T-cell (primary cell): ENCODE data around the gene LMF2. TPM values are rescaled to one million over a fixed set of nuclear protein-coding genes. Genes with fewer than 3 reads are reported as not detected.

Experiments
- ATAC-seq, 4 experiments: fragments of 200-7000 bp in 3 of 4; fragments of 150-1000 bp in 1 of 4; cut with Tn5 transposase; replicated peaks in 1 of 4; 1 replicate in 3 of 4; 2 replicates in 1 of 4; pipeline ENCODE4 v1.10.0; 2021; ENCODE audit warnings: moderate library complexity in 3 of 4, mild to moderate bottlenecking in 2 of 4, moderate number of reproducible peaks in 1 of 4
- CTCF ChIA-PET, 2 donors: fragments of 300-600 bp; sonication (Branson Sonifier 250); formaldehyde crosslinking; loops; one replicate each; lab custom pipeline; 2022; ENCODE audit warnings: antibody characterized with exemption in 2 of 2; lab: Charles Lee
- POLR2A ChIA-PET, 2 donors: fragments of 300-600 bp; sonication (Branson Sonifier 250); formaldehyde crosslinking; loops; one replicate each; lab custom pipeline; 2022; ENCODE audit warnings: antibody characterized with exemption in 2 of 2; lab: Charles Lee
- DNase-seq, 35 experiments: peaks; one replicate each; pipeline versions ENCODE4 v3.0.0 to v3.0.0-alpha.2; 2013 to 2023
- H3K27ac ChIP-seq: one replicate; pipeline ENCODE4 v1.5.1; 2013; ENCODE audit warnings: low read length
- H3K27me3 ChIP-seq, 2 experiments: replicated peaks in 1 of 2; 1 replicate in 1 of 2; 2 replicates in 1 of 2; pipeline versions ENCODE4 v1.6.1 to v1.7.0; 2013; ENCODE audit warnings: low read length in 1 of 2, mixed read lengths in 1 of 2; ENCODE audit not compliant: control insufficient read depth in 2 of 2, insufficient read depth in 2 of 2; ENCODE audit errors: extremely low read depth in 1 of 2
- H3K36me3 ChIP-seq, 2 donors: 1 replicate in 1 of 2; 2 replicates in 1 of 2; pipeline versions ENCODE4 v1.6.1 to v1.7.0; 2013; ENCODE audit warnings: low read length in 1 of 2; ENCODE audit not compliant: control insufficient read depth in 2 of 2, insufficient read depth in 1 of 2; ENCODE audit errors: extremely low read depth in 1 of 2
- H3K4me1 ChIP-seq, 2 experiments: 1 replicate in 1 of 2; 2 replicates in 1 of 2; pipeline versions ENCODE4 v1.6.1 to v1.7.0; 2013; ENCODE audit warnings: low read length in 2 of 2, mixed read lengths in 1 of 2; ENCODE audit not compliant: insufficient read depth in 2 of 2, control insufficient read depth in 1 of 2; ENCODE audit errors: extremely low read depth in 1 of 2
- H3K4me3 ChIP-seq, 2 donors: 1 replicate in 1 of 2; 2 replicates in 1 of 2; pipeline versions ENCODE4 v1.5.1 to v1.7.0; 2013; ENCODE audit warnings: mild to moderate bottlenecking in 2 of 2, low read length in 1 of 2, moderate library complexity in 1 of 2; ENCODE audit not compliant: control insufficient read depth in 1 of 2; ENCODE audit errors: extremely low read depth in 1 of 2
- H3K9me3 ChIP-seq: 2 replicates; pipeline ENCODE4 v1.7.0; 2013
- H3K27ac Mint-ChIP-seq, 2 donors: one replicate each; pipeline ENCODE4 v1.8.0; 2020 to 2021; ENCODE audit warnings: mild to moderate bottlenecking in 2 of 2, mixed read lengths in 2 of 2
- H3K27me3 Mint-ChIP-seq, 2 donors: one replicate each; pipeline ENCODE4 v1.8.0; 2021 to 2022; ENCODE audit warnings: mixed read lengths in 2 of 2
- H3K36me3 Mint-ChIP-seq: one replicate; pipeline ENCODE4 v1.8.0; 2021; ENCODE audit warnings: mixed read lengths
- H3K4me1 Mint-ChIP-seq, 3 donors: one replicate each; pipeline ENCODE4 v1.8.0; 2020 to 2022; ENCODE audit warnings: mixed read lengths in 3 of 3, mild to moderate bottlenecking in 1 of 3
- H3K4me3 Mint-ChIP-seq, 3 donors: one replicate each; pipeline ENCODE4 v1.8.0; 2020 to 2022; ENCODE audit warnings: mild to moderate bottlenecking in 3 of 3, mixed read lengths in 3 of 3, moderate library complexity in 3 of 3
- H3K9me3 Mint-ChIP-seq, 3 donors: one replicate each; pipeline ENCODE4 v1.8.0; 2020 to 2022; ENCODE audit warnings: mixed read lengths in 3 of 3
- WGBS: methylation state at CpG from one replicate; pipeline ENCODE4 v1.1.5; 2013; ENCODE audit warnings: missing lambda C conversion rate; ENCODE audit not compliant: insufficient coverage; 5-methylcytosine and 5-hydroxymethylcytosine counted together
- total RNA-seq, 35 experiments: library from RNA in 6 of 35; stranded (reverse) in 6 of 35; fragments of 120-200 nt in 1 of 35; gene quantifications; one replicate each; pipeline versions ENCODE4 v1.2.1 to v1.2.4 and lab custom pipeline; 2013 to 2026

The LMF2 gene
- total RNA-seq, 5 donors from 2014 or later (not counting 1 experiment from before 2014, with no cell fraction given) = 90.5 to 188 (median 185) TPM

GRCh38 chr22:50469377-50470305 lies 37.9 kb downstream of the LMF2 start:
- 0% methylated on average over 13 of the region's 25 CpGs for WGBS
- DNase-seq (peak; percentile 93 to 99 (median 98)), ATAC-seq (peak; percentile 83 to 89 (median 86))
- Histone ChIP-seq H3K27me3 (no peaks in the 10 kb centered on the region), H3K4me3 (peak overlapping the region; percentile 44 to 69), H3K36me3 (peaks cover 3 to 33% of the 10 kb centered on the region in 2 donors), H3K27ac (peak overlapping the region; percentile 82), H3K9me3 (no peaks in the 10 kb centered on the region), H3K4me1 (peaks cover 42 to 85% of the 10 kb centered on the region in 2 experiments)
- H3K4me3 Mint-ChIP-seq = peak overlapping the region; percentile 72 to 91 (median 75)
- peak overlapping the region; percentile 97 to 98 for H3K27ac Mint-ChIP-seq
- no peaks in the 10 kb centered on the region for H3K27me3 Mint-ChIP-seq
- CTCF ChIA-PET = interaction anchor here in 1 of 2 donors (0.5 to 1.2 kb wide), 6 partner anchors 10 to 152 kb away, joined by 3 to 13 read pairs (median 3); partner anchors contain the start of genes LMF2, NCAPH2 and SCO2
- H3K4me1 Mint-ChIP-seq = peaks cover 64 to 69% (median 67%) of the 10 kb centered on the region in 3 donors
- H3K9me3 Mint-ChIP-seq = no peaks in the 10 kb centered on the region
- H3K36me3 Mint-ChIP-seq = peaks cover 20% of the 10 kb centered on the region
- POLR2A ChIA-PET = interaction anchor here in 1 of 2 donors (1.0 to 1.4 kb wide), 2 partner anchors 56 to 151 kb away, joined by 4 to 5 read pairs; partner anchors contain the start of gene SCO2

GRCh38 chr22:50468626-50469025 lies 38.9 kb downstream of the LMF2 start:
- DNase-seq (no peak), ATAC-seq (no peak)
- peak overlapping the region; percentile 44 to 69 for H3K4me3 ChIP-seq
- Mint-ChIP-seq H3K36me3 (peaks cover 20% of the 10 kb centered on the region), H3K4me3 (peak overlapping the region; percentile 72 to 91 (median 75)), H3K4me1 (peaks cover 58 to 63% (median 62%) of the 10 kb centered on the region in 3 donors), H3K9me3 (no peaks in the 10 kb centered on the region), H3K27ac (peak overlapping the region; percentile 97 to 98), H3K27me3 (no peaks in the 10 kb centered on the region)
- H3K4me1 ChIP-seq = peaks cover 42 to 79% of the 10 kb centered on the region in 2 experiments
- ChIA-PET CTCF (interaction anchor here (0.8 to 1.0 kb wide), 2 partner anchors 29 to 39 kb away, joined by 3 read pairs; partner anchors contain the start of genes LMF2 (in 1 of the 2) and NCAPH2 (in 1 of the 2)), POLR2A (no interaction called here)
- peak overlapping the region; percentile 82 for H3K27ac ChIP-seq
- H3K27me3 ChIP-seq = no peaks in the 10 kb centered on the region
- no peaks in the 10 kb centered on the region for H3K9me3 ChIP-seq
- WGBS = 90% methylated on average over 4 of the region's 8 CpGs
- H3K36me3 ChIP-seq = peaks cover 3 to 43% of the 10 kb centered on the region in 2 donors

- POLR2A ChIA-PET = interaction anchor here in 1 of 2 donors (0.7 kb wide), 1 partner anchor 22 kb away, joined by 3 read pairs; no protein-coding TSS in a partner anchor
- CTCF ChIA-PET = interaction anchor here in 1 of 2 donors (1.0 kb wide), 1 partner anchor 30 kb away, joined by 3 read pairs; no protein-coding TSS in a partner anchor
- no peaks in the 10 kb centered on the region for H3K9me3 Mint-ChIP-seq
- H3K4me1 Mint-ChIP-seq = peaks cover 51 to 56% (median 55%) of the 10 kb centered on the region in 3 donors
- H3K36me3 Mint-ChIP-seq = peaks cover 19% of the 10 kb centered on the region
- H3K4me3 ChIP-seq = no peak overlapping the region
- no peaks in the 10 kb centered on the region for H3K27me3 Mint-ChIP-seq
- H3K27ac Mint-ChIP-seq = peak overlapping the region; percentile 97 to 98
- H3K27me3 ChIP-seq = no peaks in the 10 kb centered on the region
- H3K4me3 Mint-ChIP-seq = peak overlapping the region in 2 of 3 donors; percentile 21 to 91
- H3K36me3 ChIP-seq = peaks cover 3 to 51% of the 10 kb centered on the region in 2 donors
- peaks cover 36 to 72% of the 10 kb centered on the region in 2 experiments for H3K4me1 ChIP-seq
- DNase-seq = no peak
- WGBS = 81% methylated on average over 19 of the region's 22 CpGs
- H3K27ac ChIP-seq = peak overlapping the region; percentile 82
- no peak for ATAC-seq
- H3K9me3 ChIP-seq = no peaks in the 10 kb centered on the region
These were observed 39.6 kb downstream of the LMF2 start for GRCh38 chr22:50467773-50468440.

- 85% methylated on average over 9 of the region's 24 CpGs for WGBS
- DNase-seq (no peak), ATAC-seq (no peak)
- POLR2A ChIA-PET = no interaction called here
- H3K4me1 ChIP-seq = peaks cover 30 to 66% of the 10 kb centered on the region in 2 experiments
- H3K27me3 ChIP-seq = no peaks in the 10 kb centered on the region
- H3K36me3 ChIP-seq = peaks cover 6 to 56% of the 10 kb centered on the region in 2 donors
- H3K9me3 Mint-ChIP-seq = no peaks in the 10 kb centered on the region
- H3K36me3 Mint-ChIP-seq = peaks cover 20% of the 10 kb centered on the region
- CTCF ChIA-PET = no interaction called here
- H3K4me1 Mint-ChIP-seq = peaks cover 45 to 50% (median 49%) of the 10 kb centered on the region in 3 donors
- H3K9me3 ChIP-seq = no peaks in the 10 kb centered on the region
- H3K27ac Mint-ChIP-seq = peak overlapping the region; percentile 41 to 97
- H3K27me3 Mint-ChIP-seq = no peaks in the 10 kb centered on the region
- H3K4me3 ChIP-seq = no peak overlapping the region
- peak overlapping the region in 1 of 3 donors; percentile 39 for H3K4me3 Mint-ChIP-seq
- H3K27ac ChIP-seq = no peak overlapping the region
These were observed 40.2 kb downstream of the LMF2 start for GRCh38 chr22:50467341-50467740.

GRCh38 chr22:50465066-50465930 lies 42.2 kb downstream of the LMF2 start:
- no peak overlapping the region for H3K27ac Mint-ChIP-seq
- H3K27me3 Mint-ChIP-seq = no peaks in the 10 kb centered on the region
- H3K4me1 Mint-ChIP-seq = peaks cover 26 to 30% (median 28%) of the 10 kb centered on the region in 3 donors
- H3K36me3 Mint-ChIP-seq = peaks cover 28% of the 10 kb centered on the region
- DNase-seq (no peak), ATAC-seq (no peak)
- WGBS = 96% methylated on average over 25 of the region's 30 CpGs
- no peak overlapping the region for H3K4me3 Mint-ChIP-seq
- Histone ChIP-seq H3K9me3 (no peaks in the 10 kb centered on the region), H3K4me3 (no peak overlapping the region), H3K4me1 (peaks cover 10 to 46% of the 10 kb centered on the region in 2 experiments), H3K27me3 (no peaks in the 10 kb centered on the region), H3K27ac (no peak overlapping the region), H3K36me3 (peaks cover 10 to 77% of the 10 kb centered on the region in 2 donors)
- ChIA-PET CTCF (no interaction called here), POLR2A (no interaction called here)
- no peaks in the 10 kb centered on the region for H3K9me3 Mint-ChIP-seq
